GM12878 (cell line): Measurements from ENCODE around the gene PPP1R14B.

Source experiments
- EZH2 ChIP-seq: IDR thresholded peaks from 2 replicates; pipeline ENCODE4 v1.6.1; 2012; ENCODE audit warnings: low read depth, mild to moderate bottlenecking, control low read depth, inconsistent platforms, low read length, borderline replicate concordance; ENCODE audit not compliant: control insufficient read depth
- HDAC6 ChIP-seq: fragments of 200-600 bp; sonication (generic); IDR thresholded peaks from one replicate; pipeline ENCODE4 v1.8.0; 2017; ENCODE audit warnings: antibody characterized with exemption; ENCODE audit not compliant: unreplicated experiment
- POLR2A ChIP-seq: IDR thresholded peaks from 2 replicates; pipeline ENCODE4 v1.6.1; 2011; ENCODE audit warnings: low read depth, mild to moderate bottlenecking, low read length
- POLR2AphosphoS5 ChIP-seq: IDR thresholded peaks from 2 replicates; pipeline ENCODE4 v1.6.1; 2011; ENCODE audit warnings: mild to moderate bottlenecking, low read length, inconsistent platforms
- POU2F2 ChIP-seq: IDR thresholded peaks from 3 replicates; pipeline ENCODE4 v1.6.1; 2011; ENCODE audit warnings: low read depth, mild to moderate bottlenecking, low read length, borderline replicate concordance
- SMC3 ChIP-seq: IDR thresholded peaks from 2 replicates; pipeline ENCODE4 v1.6.1; 2011; ENCODE audit warnings: low read length, improper control_type of control experiment, borderline replicate concordance
- SREBF2 ChIP-seq: IDR thresholded peaks from 2 replicates; pipeline ENCODE4 v1.6.1; 2012; ENCODE audit warnings: mild to moderate bottlenecking, low read length
- TAF1 ChIP-seq: IDR thresholded peaks from 2 replicates; pipeline ENCODE4 v1.6.1; 2011; ENCODE audit warnings: mild to moderate bottlenecking, low read depth, low read length, borderline replicate concordance
- TF ChIP-seq, protein P1 (sequence below): fragments of 450-650 bp; IDR thresholded peaks from 2 replicates; pipeline ENCODE4 v1.6.1; 2017; ENCODE audit warnings: mild to moderate bottlenecking, low read depth, inconsistent platforms; ENCODE audit not compliant: poor library complexity, severe bottlenecking
- TF ChIP-seq, protein P2 (sequence below), 3 experiments: IDR thresholded peaks in 2 of 3; conservative IDR thresholded peaks in 1 of 3; 2 replicates each; pipeline ENCODE4 v1.5.1; 2011; ENCODE audit warnings: low read depth in 3 of 3, low read length in 3 of 3, mild to moderate bottlenecking in 3 of 3, control low read depth in 2 of 3, moderate library complexity in 2 of 3, inconsistent platforms in 1 of 3, mixed read lengths in 1 of 3; ENCODE audit not compliant: control insufficient read depth in 2 of 3, insufficient read depth in 1 of 3; ENCODE audit errors: extremely low read depth in 1 of 3
- TF ChIP-seq, protein P3 (sequence below): fragments of 450-650 bp; formaldehyde crosslinking; IDR thresholded peaks from 2 replicates; pipeline ENCODE4 v1.5.0; 2022; ENCODE audit warnings: mild to moderate bottlenecking, missing genetic modification characterization
- TF ChIP-seq, protein P4 (sequence below): IDR thresholded peaks from 2 replicates; pipeline ENCODE4 v1.6.1; 2012; ENCODE audit warnings: low read depth, low read length, improper control_type of control experiment
- TF ChIP-seq, protein P5 (sequence below): fragments of 450-650 bp; IDR thresholded peaks from 2 replicates; pipeline ENCODE4 v1.6.1; 2017; ENCODE audit warnings: mild to moderate bottlenecking
- TF ChIP-seq, protein P6 (sequence below): IDR thresholded peaks from 2 replicates; pipeline ENCODE4 v1.6.1; 2012; ENCODE audit warnings: mild to moderate bottlenecking, low read depth, low read length

DNA sequence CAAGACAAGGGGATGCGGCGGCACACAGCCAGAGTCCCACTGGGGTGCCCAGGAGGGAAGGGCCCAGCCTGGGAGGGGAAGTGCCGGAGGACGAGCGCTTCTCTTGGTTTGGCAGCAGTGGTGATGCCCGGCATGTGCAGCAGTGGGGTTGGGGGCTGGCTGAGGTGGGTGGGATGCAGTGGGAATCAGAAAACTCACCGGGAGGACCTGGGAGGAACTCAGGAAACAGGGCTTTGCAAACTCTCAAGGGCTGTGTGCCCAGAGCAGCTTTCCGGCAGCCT, 37.2 kb downstream of the PPP1R14B start:
- TF ChIP-seq HDAC6, result no peak
- TF ChIP-seq TAF1, result no peak
- TF ChIP-seq, protein P1, sequence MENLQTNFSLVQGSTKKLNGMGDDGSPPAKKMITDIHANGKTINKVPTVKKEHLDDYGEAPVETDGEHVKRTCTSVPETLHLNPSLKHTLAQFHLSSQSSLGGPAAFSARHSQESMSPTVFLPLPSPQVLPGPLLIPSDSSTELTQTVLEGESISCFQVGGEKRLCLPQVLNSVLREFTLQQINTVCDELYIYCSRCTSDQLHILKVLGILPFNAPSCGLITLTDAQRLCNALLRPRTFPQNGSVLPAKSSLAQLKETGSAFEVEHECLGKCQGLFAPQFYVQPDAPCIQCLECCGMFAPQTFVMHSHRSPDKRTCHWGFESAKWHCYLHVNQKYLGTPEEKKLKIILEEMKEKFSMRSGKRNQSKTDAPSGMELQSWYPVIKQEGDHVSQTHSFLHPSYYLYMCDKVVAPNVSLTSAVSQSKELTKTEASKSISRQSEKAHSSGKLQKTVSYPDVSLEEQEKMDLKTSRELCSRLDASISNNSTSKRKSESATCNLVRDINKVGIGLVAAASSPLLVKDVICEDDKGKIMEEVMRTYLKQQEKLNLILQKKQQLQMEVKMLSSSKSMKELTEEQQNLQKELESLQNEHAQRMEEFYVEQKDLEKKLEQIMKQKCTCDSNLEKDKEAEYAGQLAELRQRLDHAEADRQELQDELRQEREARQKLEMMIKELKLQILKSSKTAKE, result no peak
- TF ChIP-seq, protein P2, sequence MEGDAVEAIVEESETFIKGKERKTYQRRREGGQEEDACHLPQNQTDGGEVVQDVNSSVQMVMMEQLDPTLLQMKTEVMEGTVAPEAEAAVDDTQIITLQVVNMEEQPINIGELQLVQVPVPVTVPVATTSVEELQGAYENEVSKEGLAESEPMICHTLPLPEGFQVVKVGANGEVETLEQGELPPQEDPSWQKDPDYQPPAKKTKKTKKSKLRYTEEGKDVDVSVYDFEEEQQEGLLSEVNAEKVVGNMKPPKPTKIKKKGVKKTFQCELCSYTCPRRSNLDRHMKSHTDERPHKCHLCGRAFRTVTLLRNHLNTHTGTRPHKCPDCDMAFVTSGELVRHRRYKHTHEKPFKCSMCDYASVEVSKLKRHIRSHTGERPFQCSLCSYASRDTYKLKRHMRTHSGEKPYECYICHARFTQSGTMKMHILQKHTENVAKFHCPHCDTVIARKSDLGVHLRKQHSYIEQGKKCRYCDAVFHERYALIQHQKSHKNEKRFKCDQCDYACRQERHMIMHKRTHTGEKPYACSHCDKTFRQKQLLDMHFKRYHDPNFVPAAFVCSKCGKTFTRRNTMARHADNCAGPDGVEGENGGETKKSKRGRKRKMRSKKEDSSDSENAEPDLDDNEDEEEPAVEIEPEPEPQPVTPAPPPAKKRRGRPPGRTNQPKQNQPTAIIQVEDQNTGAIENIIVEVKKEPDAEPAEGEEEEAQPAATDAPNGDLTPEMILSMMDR (IDR thresholded peaks at IDR 0.05 in 2 of 3, conservative IDR thresholded peaks at IDR 0.05 in 1 of 3; ENCODE audit: control insufficient read depth in 2 of 3, extremely low read depth in 1 of 3, insufficient read depth in 1 of 3, low read depth in 3 of 3, low read length in 3 of 3), result no peak
- TF ChIP-seq SREBF2, result no peak
- no peak for TF ChIP-seq SMC3
- TF ChIP-seq, protein P3, sequence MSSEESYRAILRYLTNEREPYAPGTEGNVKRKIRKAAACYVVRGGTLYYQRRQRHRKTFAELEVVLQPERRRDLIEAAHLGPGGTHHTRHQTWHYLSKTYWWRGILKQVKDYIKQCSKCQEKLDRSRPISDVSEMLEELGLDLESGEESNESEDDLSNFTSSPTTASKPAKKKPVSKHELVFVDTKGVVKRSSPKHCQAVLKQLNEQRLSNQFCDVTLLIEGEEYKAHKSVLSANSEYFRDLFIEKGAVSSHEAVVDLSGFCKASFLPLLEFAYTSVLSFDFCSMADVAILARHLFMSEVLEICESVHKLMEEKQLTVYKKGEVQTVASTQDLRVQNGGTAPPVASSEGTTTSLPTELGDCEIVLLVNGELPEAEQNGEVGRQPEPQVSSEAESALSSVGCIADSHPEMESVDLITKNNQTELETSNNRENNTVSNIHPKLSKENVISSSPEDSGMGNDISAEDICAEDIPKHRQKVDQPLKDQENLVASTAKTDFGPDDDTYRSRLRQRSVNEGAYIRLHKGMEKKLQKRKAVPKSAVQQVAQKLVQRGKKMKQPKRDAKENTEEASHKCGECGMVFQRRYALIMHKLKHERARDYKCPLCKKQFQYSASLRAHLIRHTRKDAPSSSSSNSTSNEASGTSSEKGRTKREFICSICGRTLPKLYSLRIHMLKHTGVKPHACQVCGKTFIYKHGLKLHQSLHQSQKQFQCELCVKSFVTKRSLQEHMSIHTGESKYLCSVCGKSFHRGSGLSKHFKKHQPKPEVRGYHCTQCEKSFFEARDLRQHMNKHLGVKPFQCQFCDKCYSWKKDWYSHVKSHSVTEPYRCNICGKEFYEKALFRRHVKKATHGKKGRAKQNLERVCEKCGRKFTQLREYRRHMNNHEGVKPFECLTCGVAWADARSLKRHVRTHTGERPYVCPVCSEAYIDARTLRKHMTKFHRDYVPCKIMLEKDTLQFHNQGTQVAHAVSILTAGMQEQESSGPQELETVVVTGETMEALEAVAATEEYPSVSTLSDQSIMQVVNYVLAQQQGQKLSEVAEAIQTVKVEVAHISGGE, result no peak
- TF ChIP-seq, protein P4, sequence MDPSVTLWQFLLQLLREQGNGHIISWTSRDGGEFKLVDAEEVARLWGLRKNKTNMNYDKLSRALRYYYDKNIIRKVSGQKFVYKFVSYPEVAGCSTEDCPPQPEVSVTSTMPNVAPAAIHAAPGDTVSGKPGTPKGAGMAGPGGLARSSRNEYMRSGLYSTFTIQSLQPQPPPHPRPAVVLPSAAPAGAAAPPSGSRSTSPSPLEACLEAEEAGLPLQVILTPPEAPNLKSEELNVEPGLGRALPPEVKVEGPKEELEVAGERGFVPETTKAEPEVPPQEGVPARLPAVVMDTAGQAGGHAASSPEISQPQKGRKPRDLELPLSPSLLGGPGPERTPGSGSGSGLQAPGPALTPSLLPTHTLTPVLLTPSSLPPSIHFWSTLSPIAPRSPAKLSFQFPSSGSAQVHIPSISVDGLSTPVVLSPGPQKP, result no peak
- TF ChIP-seq POU2F2, result no peak
- no peak for TF ChIP-seq POLR2A
- no peak for TF ChIP-seq POLR2AphosphoS5
- TF ChIP-seq, protein P5, sequence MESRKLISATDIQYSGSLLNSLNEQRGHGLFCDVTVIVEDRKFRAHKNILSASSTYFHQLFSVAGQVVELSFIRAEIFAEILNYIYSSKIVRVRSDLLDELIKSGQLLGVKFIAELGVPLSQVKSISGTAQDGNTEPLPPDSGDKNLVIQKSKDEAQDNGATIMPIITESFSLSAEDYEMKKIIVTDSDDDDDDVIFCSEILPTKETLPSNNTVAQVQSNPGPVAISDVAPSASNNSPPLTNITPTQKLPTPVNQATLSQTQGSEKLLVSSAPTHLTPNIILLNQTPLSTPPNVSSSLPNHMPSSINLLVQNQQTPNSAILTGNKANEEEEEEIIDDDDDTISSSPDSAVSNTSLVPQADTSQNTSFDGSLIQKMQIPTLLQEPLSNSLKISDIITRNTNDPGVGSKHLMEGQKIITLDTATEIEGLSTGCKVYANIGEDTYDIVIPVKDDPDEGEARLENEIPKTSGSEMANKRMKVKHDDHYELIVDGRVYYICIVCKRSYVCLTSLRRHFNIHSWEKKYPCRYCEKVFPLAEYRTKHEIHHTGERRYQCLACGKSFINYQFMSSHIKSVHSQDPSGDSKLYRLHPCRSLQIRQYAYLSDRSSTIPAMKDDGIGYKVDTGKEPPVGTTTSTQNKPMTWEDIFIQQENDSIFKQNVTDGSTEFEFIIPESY, result no peak
- TF ChIP-seq EZH2, result no peak
- TF ChIP-seq, protein P6, sequence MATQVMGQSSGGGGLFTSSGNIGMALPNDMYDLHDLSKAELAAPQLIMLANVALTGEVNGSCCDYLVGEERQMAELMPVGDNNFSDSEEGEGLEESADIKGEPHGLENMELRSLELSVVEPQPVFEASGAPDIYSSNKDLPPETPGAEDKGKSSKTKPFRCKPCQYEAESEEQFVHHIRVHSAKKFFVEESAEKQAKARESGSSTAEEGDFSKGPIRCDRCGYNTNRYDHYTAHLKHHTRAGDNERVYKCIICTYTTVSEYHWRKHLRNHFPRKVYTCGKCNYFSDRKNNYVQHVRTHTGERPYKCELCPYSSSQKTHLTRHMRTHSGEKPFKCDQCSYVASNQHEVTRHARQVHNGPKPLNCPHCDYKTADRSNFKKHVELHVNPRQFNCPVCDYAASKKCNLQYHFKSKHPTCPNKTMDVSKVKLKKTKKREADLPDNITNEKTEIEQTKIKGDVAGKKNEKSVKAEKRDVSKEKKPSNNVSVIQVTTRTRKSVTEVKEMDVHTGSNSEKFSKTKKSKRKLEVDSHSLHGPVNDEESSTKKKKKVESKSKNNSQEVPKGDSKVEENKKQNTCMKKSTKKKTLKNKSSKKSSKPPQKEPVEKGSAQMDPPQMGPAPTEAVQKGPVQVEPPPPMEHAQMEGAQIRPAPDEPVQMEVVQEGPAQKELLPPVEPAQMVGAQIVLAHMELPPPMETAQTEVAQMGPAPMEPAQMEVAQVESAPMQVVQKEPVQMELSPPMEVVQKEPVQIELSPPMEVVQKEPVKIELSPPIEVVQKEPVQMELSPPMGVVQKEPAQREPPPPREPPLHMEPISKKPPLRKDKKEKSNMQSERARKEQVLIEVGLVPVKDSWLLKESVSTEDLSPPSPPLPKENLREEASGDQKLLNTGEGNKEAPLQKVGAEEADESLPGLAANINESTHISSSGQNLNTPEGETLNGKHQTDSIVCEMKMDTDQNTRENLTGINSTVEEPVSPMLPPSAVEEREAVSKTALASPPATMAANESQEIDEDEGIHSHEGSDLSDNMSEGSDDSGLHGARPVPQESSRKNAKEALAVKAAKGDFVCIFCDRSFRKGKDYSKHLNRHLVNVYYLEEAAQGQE, result no peak
